Esophagus squamous epithelium (tissue), 5 donors: ENCODE measurements around the gene SYP. TPM values are rescaled to one million over a fixed set of nuclear protein-coding genes. Genes with fewer than 3 reads are reported as not detected.

ENCODE experiments used
- DNase-seq: peaks from one replicate; lab custom pipeline; 2025; lab: John Stamatoyannopoulos, UW
- H3K27ac ChIP-seq, 4 donors: fragments of 200-600 bp; sonication (generic); one replicate each; pipeline ENCODE4 v1.5.1; 2016 to 2019; ENCODE audit warnings: mild to moderate bottlenecking in 1 of 4
- H3K27me3 ChIP-seq, 4 donors: fragments of 200-600 bp; sonication (generic); 1 replicate in 3 of 4; 2 replicates in 1 of 4; pipeline versions ENCODE4 v1.5.1 to v1.6.0; 2017 to 2021; ENCODE audit warnings: antibody characterized with exemption in 1 of 4
- H3K36me3 ChIP-seq, 3 donors: fragments of 200-600 bp; sonication (generic); one replicate each; pipeline ENCODE4 v1.5.1; 2016 to 2019
- H3K4me1 ChIP-seq, 3 donors: fragments of 200-600 bp; sonication (generic); one replicate each; pipeline ENCODE4 v1.5.1; 2017 to 2019
- H3K4me3 ChIP-seq, 4 donors: fragments of 200-600 bp; sonication (generic); 1 replicate in 3 of 4; 2 replicates in 1 of 4; pipeline ENCODE4 v1.5.1; 2016 to 2019; ENCODE audit warnings: mild to moderate bottlenecking in 2 of 4, moderate library complexity in 1 of 4
- H3K9me3 ChIP-seq, 3 donors: fragments of 200-600 bp; sonication (generic); one replicate each; pipeline ENCODE4 v1.5.1; 2016 to 2019
- POLR2A ChIP-seq, 4 donors: fragments of 450-650 bp; IDR thresholded peaks; one replicate each; pipeline ENCODE4 v1.6.1; 2017; ENCODE audit warnings: antibody characterized with exemption in 4 of 4, mild to moderate bottlenecking in 4 of 4, moderate library complexity in 3 of 4
- WGBS, 2 donors: methylation state at CpG; one replicate each; pipeline ENCODE4 v1.1.5; 2018; 5-methylcytosine and 5-hydroxymethylcytosine counted together
- intact Hi-C: fragments of 100-400 bp; cut with DNase I; formaldehyde crosslinking; loops from one replicate; pipeline ENCODE4 v1.15.0; 2022
- total RNA-seq, 4 donors: library from RNA; depleted of rRNA; stranded (reverse); fragments of >200 nt; gene quantifications; one replicate each; pipeline ENCODE4 v1.1.0, GENCODE V29; 2016
- TF ChIP-seq, protein P1 (sequence below), 6 experiments: fragments of 450-650 bp in 4 of 6; fragments of 200-600 bp in 2 of 6; sonication (generic) in 2 of 6; IDR thresholded peaks; one replicate each; pipeline ENCODE4 v1.5.1; 2016 to 2019; ENCODE audit warnings: antibody characterized with exemption in 6 of 6, mild to moderate bottlenecking in 4 of 6, moderate library complexity in 4 of 6
- donor health status: DM: yes; HTN: yes; CAD: no.

SYP gene
- total RNA-seq, 4 donors from 2014 or later: 0.15 to 0.57 (median 0.37) TPM

DNA sequence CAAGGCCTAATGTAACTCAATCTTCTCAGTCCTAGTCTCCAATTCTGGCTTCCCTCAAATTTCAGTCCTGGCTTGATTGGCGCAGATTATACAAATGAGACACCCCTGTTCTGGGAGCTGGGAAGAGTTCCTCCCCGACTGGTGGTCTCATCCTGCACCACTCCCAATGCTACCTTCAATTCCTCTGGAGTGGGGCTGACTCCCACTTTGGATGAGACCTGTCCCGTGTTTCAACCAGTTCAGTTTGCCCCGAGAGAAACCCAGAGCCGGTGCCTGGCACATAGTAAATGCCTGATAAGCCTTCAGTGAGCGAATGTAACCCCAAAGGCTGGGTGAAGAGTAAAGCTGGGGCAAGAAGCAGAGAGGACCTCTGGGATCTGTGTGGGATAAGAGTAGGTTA lies 4.0 kb upstream of the SYP start:
- TF ChIP-seq, protein P1, sequence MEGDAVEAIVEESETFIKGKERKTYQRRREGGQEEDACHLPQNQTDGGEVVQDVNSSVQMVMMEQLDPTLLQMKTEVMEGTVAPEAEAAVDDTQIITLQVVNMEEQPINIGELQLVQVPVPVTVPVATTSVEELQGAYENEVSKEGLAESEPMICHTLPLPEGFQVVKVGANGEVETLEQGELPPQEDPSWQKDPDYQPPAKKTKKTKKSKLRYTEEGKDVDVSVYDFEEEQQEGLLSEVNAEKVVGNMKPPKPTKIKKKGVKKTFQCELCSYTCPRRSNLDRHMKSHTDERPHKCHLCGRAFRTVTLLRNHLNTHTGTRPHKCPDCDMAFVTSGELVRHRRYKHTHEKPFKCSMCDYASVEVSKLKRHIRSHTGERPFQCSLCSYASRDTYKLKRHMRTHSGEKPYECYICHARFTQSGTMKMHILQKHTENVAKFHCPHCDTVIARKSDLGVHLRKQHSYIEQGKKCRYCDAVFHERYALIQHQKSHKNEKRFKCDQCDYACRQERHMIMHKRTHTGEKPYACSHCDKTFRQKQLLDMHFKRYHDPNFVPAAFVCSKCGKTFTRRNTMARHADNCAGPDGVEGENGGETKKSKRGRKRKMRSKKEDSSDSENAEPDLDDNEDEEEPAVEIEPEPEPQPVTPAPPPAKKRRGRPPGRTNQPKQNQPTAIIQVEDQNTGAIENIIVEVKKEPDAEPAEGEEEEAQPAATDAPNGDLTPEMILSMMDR (IDR thresholded peaks at IDR 0.05): no peak
- no peak for TF ChIP-seq POLR2A (IDR thresholded peaks at IDR 0.05)
- H3K27ac ChIP-seq: no peak overlapping the region
- no peaks in the 10 kb centered on the region for H3K27me3 ChIP-seq
- H3K4me1 ChIP-seq: peaks cover 0 to 8% (median 3%) of the 10 kb centered on the region in 3 donors
- intact Hi-C loops: no loop called here
- WGBS, 2 donors: 79 to 83% methylated on average over 2 to 3 of the region's 6 CpGs
- H3K9me3 ChIP-seq: no peaks in the 10 kb centered on the region
- H3K4me3 ChIP-seq: no peak overlapping the region
- no peak for DNase-seq
- no peaks in the 10 kb centered on the region for H3K36me3 ChIP-seq

DNA sequence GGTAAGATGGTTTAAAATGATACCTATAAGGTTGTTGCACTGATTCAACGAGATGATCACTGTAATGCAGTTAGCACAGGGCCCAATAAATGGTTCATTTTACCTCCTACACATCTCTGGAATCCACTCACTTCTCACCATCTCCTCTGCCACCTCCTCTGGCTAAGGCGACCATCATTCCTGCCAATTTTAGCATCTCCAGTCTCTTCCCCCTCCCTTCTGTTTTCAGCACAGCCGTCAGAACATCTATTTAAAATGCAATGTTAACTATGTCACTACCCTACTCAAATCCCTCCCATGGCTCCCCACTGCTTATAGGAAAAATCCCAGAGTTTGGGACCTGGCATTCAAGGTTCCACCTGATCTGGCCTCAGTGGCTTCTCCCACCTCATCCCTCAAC lies 3.5 kb upstream of the SYP start:
- no peak overlapping the region for H3K4me3 ChIP-seq
- peaks cover 0 to 8% (median 3%) of the 10 kb centered on the region in 3 donors for H3K4me1 ChIP-seq
- H3K27ac ChIP-seq: no peak overlapping the region
- TF ChIP-seq POLR2A (IDR thresholded peaks at IDR 0.05): no peak
- TF ChIP-seq, protein P1 (IDR thresholded peaks at IDR 0.05): no peak
- H3K9me3 ChIP-seq: no peaks in the 10 kb centered on the region
- DNase-seq: no peak
- no peaks in the 10 kb centered on the region for H3K36me3 ChIP-seq
- WGBS, 2 donors: 56 to 59% methylated on average over 3 of the region's 3 CpGs
- no peaks in the 10 kb centered on the region for H3K27me3 ChIP-seq
- intact Hi-C loops: no loop called here

DNA sequence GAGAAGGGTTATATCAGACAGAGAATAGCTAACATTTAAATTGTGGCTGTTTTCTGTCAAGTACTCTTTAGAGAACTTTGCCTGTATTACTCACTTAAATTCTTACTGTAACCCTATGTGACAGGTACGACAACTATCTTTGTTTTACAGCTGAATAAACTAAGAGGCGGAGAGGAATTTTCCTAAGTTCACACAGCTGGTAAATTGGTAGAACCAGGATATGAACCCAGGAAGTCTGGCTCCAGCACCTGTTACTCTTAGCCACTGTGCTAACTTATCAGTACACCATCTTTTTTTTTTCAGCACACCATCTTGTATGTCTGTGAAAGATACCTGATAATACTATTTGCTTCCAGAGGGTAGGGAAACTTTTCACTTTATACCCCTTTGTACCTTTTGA lies 2.0 kb upstream of the SYP start:
- Histone ChIP-seq H3K27ac (no peak overlapping the region), H3K4me3 (no peak overlapping the region), H3K36me3 (no peaks in the 10 kb centered on the region), H3K27me3 (no peaks in the 10 kb centered on the region), H3K4me1 (peaks cover 0 to 8% (median 3%) of the 10 kb centered on the region in 3 donors), H3K9me3 (no peaks in the 10 kb centered on the region)
- TF ChIP-seq, protein P1 (IDR thresholded peaks at IDR 0.05): no peak
- no peak for TF ChIP-seq POLR2A (IDR thresholded peaks at IDR 0.05)
- 72 to 87% methylated on average over 2 of the region's 2 CpGs for WGBS, 2 donors
- intact Hi-C loops: no loop called here
- no peak for DNase-seq

DNA sequence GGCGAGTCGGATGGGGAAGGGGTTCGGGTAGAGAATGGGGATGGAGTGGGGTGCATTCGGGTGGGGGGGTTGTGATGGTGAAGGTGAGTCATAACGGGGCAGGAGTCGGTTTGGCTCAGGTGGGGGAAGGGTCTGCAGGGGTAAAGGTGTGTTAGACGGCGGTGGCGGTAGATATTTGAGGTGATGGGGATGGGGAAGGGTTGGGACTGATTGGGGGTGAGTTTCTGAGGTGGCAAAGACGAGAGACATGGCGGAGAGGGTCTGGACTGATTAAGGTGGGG lies 738 bp downstream of the SYP start:
- Histone ChIP-seq H3K27ac (no peak overlapping the region), H3K4me3 (no peak overlapping the region), H3K4me1 (peaks cover 0 to 8% (median 3%) of the 10 kb centered on the region in 3 donors), H3K36me3 (no peaks in the 10 kb centered on the region), H3K27me3 (no peaks in the 10 kb centered on the region), H3K9me3 (no peaks in the 10 kb centered on the region)
- 5 to 47% methylated on average over 9 to 11 of the region's 11 CpGs for WGBS, 2 donors
- intact Hi-C loops: loop anchor here (5.0 kb wide), 1 partner anchor 68 kb away; the partner anchor contains the start of gene PPP1R3F
- no peak for TF ChIP-seq POLR2A (IDR thresholded peaks at IDR 0.05)
- TF ChIP-seq, protein P1 (IDR thresholded peaks at IDR 0.05): no peak
- DNase-seq: no peak

DNA sequence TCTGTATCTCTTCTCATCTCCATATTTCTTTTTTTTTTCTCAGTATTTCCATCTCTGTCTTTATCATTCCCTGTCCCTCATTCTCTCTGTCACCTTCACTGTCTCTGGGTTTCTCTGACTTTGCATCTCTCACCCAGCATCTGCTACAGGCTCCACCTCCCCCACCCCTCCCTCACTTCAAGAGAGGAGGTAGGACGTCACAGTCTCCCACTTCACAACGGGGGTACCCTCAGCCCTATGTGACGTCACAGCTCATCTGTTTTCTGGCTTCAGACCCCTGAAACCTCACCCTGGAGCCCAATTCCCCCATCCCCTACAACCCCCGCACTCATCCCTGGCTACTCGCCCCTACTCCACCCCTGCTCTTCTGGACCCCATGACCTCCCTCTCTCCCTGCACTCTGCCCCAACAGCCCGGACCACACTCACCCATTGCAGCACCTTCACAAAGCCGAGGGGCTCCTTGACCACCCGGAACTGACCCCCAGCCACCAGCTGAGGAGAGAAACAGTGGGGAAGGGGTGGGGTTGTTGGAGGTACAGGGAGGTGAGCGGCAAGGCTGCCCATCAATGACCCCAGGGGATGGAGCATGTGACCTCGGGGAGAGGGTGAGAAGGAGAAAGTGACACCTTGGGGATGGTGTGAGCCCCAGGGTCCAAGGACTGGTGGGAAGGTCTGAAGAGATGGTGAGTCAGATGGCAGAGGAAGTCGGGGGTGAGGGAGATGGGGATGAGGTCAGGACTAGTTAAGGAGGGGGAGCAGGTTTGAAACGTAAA lies 1.3 kb downstream of the SYP start:
- Histone ChIP-seq H3K27ac (no peak overlapping the region), H3K4me1 (peaks cover 0 to 8% (median 3%) of the 10 kb centered on the region in 3 donors), H3K36me3 (no peaks in the 10 kb centered on the region), H3K9me3 (no peaks in the 10 kb centered on the region), H3K4me3 (no peak overlapping the region), H3K27me3 (no peaks in the 10 kb centered on the region)
- no peak for TF ChIP-seq POLR2A (IDR thresholded peaks at IDR 0.05)
- TF ChIP-seq, protein P1 (IDR thresholded peaks at IDR 0.05): no peak
- 13 to 40% methylated on average over 6 to 11 of the region's 12 CpGs for WGBS, 2 donors
- no peak for DNase-seq
- intact Hi-C loops: loop anchor here (5.0 kb wide), 1 partner anchor 69 kb away; the partner anchor contains the start of gene PPP1R3F
